Renal cortex interstitium (tissue), 11 donors: Measurements from ENCODE around the gene ATG16L1. TPM values are rescaled to one million over a fixed set of nuclear protein-coding genes. Genes with fewer than 3 reads are reported as not detected.

Experiments used
- DNase-seq, 11 donors: peaks; one replicate each; pipeline ENCODE4 v3.0.0-alpha.2; 2013; ENCODE audit warnings: low read depth in 9 of 11, low spot score in 4 of 11; ENCODE audit errors: extremely low read depth in 1 of 11
- polyA plus RNA-seq, 3 donors: library from polyadenylated mRNA; unstranded; fragments of 120-200 nt; gene quantifications; one replicate each; pipeline ENCODE4 v1.2.1, GENCODE V29; 2013; ENCODE audit not compliant: insufficient read length in 3 of 3

ATG16L1 gene
- polyA plus RNA-seq, 3 donors: 21.8 to 23.4 (median 22.9) TPM

DNA sequence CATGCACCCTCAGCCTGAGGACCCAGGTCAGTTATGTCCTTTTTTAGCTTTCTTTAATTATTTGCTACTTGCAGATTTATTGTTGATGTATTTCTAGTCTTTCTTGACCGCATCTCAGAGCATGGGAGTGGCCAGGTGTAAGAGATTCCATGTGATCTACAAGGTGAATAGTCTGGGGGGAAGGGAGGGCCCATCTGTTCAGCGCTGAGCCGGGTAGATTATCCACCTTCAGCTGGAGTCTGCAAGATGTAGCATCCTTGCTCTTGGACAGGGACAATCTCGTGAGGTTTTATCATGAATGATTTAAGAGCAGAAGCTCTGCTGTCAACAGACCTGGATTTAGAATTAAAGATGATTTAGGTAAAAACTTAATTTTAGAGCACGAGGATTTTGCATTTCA, 90.8 kb downstream of the ATG16L1 start:
- DNase-seq: no peak

DNA sequence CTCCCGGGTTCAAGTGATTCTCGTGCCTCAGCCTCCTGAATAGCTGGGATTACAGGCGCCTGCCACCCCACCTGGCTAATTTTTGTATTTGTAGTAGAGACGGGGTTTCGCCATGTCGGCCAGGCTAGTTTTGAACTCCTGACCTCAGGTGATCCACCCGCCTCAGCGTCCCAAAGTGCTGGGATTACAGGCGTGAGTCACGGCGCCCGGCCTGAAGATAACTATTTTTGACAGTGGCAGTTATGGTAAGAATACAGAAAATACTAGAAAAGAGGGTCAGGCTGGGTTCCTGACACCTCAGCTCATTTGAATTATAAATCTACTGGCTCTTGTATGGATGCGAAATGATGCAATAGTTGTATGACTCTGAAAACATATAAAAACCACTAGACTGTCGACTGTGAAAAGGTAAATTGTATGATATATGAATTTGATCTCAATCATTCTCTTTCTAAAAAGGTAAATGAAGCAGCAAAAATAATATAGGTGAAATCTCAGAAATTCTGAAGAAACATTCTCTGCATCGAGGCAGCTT, 91.8 kb downstream of the ATG16L1 start:
- DNase-seq: no peak

Other genes starting within 250 kb of the ATG16L1 start
- gene NGEF, start 238.4 kb upstream of the ATG16L1 start, polyA plus RNA-seq: 1 to 10 TPM; 2.1 to 3.5 (median 2.4) TPM
- not detected for gene NEU2, start 219.0 kb upstream of the ATG16L1 start, polyA plus RNA-seq
- 10 to 100 TPM in 1 of 3 donors, 1 to 10 TPM in 2; 6.1 to 10.8 (median 6.9) TPM for gene INPP5D, start 191.3 kb upstream of the ATG16L1 start, polyA plus RNA-seq
- gene SAG, start 56.1 kb downstream of the ATG16L1 start, polyA plus RNA-seq: under 1 TPM; 0.05 to 0.32 (median 0.09) TPM
- 10 to 100 TPM; 30.3 to 31.1 (median 30.4) TPM for gene DGKD, start 102.8 kb downstream of the ATG16L1 start, polyA plus RNA-seq